Embryonic facial prominence (tissue), 1 donor: Measurements from ENCODE around the gene ARHGAP4.

Experiments
- DNase-seq: peaks from one replicate; pipeline ENCODE4 v3.0.0-alpha.2; 2016; ENCODE audit errors: extremely low spot score

ARHGAP4 gene

DNA sequence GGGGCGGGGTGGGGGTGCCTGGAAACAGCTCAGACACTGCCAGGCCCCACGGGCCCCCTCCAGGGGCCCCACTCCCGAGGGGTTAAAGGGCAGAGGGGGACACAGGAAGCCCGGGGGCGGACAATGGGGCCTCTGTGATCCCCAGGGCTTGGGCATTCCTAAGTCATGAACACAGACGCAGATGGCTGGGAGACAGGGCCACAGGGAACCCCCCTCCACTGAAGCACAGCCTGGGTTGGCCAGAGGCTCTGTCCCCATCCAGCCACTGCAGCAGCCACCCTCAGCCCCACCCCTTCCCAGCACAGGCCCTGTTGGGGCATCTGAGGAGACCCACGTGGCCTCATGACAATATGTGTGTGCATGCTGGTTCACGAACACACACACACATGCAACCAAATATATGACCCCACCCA is 44.0 kb downstream of the ARHGAP4 start:
- no peak for DNase-seq

DNA sequence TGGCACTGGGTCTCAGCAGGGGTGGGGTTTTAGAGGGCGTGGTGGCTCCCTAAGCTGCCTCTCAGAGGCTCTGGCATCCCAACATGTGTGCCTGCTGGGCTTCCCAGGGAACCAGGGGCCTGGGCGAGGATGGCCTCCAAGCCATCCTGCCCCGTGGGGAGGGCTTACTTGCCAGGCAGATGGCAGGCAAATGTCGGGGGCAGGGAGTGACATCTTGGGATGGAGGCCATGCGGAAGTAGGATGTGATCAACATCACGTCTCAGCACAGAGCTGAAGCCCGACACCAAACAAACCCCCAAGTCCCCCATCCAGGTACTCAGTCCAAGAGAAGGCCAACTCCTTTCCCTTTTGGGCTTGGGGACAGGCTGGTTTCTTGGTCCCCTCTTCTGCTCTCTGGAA is 44.8 kb downstream of the ARHGAP4 start:
- no peak for DNase-seq

DNA sequence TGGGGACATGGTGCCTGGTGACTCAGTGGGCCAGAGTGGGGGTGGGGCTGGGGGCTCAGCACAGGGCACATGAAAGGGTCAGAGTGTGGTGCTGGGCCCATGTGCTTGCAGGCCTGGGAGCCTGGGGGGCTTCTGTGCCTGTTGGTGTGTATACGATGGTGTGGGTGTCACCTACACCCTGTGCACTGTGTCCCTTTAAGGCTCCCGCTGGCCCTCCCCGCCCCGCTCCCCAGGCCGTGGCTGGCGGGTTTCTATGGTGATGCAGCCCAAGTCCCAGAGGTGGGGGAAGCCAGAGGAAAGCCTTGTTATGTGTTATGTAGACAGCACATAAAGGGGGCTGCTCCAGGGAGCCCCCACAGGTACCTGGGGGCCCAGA is 45.6 kb downstream of the ARHGAP4 start:
- DNase-seq, result no peak

DNA sequence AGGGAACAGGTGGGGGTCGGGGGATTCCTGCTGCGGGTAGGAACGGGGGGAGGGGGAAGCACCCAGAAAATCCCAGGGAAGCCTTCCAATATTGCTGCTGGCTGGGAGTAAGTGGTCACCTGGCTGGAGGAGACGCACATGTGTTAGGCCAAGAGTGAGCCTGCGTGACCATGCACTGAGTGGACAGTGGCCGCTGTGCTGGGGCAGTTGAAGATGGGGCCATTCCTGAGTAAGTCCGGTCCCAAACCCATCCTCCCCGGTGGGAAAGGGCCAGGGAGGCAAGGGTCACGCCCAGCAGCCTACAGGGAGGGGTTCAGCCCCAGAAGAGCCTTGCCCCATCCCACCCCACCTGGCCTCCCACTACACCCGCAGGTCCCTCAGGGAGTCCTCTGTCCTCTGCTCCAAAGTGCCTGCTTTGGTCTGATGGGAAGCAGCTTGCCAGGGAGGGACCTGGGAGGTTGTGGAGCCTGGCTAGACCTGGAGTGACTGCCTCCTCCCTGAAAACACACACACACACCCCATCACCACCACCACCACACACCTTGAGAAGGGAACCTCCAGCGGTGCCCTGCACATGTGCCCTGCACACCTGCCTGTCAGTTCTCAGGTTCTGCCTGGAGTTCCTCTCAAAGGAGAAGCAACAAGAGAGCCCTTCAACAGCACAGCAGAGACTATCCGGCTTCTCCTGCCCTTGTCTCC is 46.2 kb downstream of the ARHGAP4 start:
- no peak for DNase-seq

DNA sequence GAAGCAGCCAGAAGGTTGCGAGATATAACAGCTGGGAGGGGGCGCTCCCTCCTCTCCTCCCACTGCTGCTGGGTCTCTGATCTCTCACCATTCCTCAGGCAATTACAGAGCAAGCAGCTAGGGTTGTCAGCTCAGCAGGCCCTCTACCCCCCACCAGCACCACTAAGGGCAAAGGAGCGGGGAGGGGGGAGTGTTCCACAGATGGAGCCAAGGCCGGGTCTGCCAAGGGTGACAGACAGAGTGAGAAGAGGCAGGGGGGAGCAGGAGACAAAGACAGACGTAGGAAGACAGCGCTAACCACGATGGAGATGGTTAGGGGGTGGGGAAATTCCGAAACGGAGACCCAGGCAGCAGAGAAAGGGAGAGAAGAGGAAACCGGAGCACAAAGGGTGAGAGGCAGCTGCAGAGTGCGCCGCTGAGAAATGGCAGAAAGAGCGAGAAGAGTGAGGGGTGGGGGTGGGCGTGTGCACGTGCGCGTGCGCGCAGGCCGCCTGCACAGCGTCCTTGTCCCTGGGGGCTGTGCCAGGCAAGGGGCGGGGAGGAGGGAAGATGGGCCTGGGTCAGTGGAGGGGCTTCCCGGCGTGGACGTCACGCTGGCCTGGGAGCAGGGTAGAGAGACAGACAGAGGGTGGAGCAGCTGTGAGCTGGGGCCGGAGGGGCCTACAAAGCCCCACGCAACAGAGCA is 47.0 kb downstream of the ARHGAP4 start:
- DNase-seq, result no peak

DNA sequence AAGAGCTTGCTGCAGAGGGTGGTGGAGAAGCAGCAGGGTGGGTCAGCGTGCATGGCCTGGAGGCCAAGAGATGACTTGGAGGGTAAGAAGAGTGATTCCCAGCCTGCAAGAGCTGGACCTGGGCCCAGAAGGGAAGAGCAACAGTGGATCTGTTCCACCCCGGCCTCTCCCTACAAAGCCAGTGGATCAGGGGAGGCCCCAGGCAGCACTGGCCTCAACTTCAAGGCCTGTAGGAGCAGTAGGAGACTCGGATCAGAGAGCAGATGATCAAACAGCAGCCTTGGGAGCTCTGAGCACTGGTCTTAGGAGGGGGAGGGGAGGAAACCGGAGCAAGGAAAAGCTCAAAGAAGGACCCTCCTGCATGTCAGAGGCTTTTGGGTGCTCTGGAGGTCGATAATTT is 47.7 kb downstream of the ARHGAP4 start:
- no peak for DNase-seq

DNA sequence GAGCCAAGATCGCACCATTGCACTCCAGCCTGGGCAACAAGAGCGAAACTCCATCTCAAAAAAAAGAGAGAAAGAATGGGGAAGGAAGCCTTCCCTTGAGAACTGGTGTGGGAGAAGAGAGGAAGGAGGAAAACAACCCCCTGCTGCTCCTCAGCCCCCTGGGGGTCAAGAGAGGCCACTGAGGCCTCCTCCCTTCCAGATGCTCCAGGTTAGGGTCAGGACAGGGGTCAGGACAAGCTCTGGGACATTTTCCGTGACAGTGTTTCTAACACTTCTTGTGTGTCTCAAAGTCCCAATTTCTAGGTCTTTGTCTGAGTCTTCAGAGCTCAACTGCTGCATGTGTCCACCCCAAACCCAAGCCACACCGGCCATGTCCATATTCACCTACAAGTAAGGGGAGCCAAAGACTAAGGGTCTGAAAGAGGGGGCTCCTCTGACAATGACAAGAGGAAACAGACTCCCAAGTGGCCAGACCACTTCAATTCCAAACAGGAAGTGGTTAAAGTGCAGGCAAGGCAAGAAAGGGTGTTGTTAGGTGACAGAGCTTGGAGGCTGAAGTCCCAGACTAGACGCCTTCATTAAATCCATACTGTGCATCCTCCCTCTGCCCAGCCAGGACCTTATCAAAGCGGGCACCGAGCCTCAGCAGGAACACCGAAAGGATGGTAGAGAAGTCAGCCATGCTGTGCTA is 48.3 kb downstream of the ARHGAP4 start:
- no peak for DNase-seq

DNA sequence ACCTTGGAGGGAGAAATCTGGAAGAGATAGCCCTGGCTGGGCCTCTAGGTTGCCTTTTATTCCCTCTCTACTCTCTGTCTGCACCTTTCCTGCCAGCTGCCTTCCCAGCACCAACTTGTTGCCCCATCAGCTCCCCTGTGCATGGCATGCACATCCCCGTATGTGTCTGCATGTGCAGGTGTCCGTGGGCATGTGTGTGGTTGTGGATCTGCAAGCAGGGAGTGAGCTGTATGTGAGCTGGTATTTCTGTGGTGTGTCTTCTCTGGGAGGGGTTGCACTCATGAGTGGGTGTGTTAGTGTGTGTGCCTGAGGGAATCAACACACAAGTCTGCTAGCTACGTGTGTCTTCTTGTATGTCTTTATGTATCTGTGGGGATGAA is 50.0 kb downstream of the ARHGAP4 start:
- DNase-seq, result no peak

DNA sequence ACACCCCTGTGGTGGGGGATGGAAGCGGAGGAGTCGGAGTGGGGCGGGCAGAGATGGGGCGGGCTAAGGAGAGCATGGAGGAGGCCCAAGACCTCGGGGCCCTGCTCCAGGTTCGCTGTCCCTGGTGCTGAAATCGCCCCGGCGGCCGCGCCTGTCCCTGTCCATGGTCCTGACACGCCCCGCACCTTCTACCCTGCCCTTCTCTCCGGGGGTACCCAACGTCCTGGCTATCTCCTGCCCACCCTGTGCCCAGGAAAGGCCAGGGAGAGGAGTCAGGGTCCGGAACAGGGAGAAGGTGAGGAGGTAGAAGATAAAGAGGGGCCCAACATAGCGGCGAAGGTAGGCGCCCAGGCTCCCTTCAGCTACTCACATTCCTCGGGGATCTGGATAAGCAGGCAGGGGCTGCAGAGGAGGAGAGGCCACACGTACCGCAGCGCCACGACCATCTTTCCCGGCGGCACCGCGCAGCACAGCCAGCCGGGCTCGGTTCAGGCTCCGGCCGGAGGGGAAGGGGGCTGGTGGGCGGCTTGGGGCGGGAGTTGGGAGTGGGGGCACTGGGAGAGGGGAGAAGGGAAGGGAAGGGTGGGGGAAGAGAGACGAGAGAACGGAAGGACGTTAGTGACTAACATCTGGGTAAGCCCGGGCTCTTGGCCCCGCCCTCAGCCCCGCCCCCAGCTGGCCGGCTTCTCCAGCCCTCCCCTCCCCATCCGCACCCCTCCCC is 50.5 kb downstream of the ARHGAP4 start:
- DNase-seq, result no peak

DNA sequence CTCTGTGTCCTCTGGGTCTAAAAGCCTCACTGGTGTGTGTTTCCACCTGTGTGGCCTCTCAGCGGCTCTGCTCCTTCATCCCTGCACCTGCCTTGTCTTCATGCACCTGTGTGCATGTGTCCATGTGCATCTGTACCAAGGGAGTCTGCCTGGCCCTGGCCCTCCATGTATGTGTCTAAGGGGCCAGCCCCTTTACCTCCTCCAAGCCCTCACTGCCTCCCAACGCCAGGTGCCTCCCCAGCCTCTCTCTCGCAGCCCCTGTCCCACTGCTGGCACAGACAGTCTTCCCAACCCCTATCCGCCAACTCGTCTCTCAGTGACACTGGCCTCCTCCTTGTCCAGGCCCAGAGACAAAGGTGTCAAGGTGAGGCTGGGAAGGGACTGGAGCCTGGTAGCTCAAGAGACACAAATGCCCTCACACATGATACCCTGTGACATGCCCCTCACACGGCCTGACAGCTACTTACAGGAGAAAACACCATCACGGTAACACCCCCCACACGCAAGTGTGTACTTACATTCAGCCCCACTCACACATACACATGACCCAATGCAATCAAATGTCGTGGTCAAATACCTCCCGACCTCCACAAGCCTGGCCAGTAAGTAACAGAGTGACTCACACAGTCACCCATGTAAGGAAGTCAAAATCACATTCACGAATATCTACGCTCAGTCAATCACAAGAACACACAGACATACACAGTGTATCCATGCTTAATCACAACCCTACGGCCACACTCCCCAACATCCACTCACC is 51.5 kb downstream of the ARHGAP4 start:
- DNase-seq, result no peak

DNA sequence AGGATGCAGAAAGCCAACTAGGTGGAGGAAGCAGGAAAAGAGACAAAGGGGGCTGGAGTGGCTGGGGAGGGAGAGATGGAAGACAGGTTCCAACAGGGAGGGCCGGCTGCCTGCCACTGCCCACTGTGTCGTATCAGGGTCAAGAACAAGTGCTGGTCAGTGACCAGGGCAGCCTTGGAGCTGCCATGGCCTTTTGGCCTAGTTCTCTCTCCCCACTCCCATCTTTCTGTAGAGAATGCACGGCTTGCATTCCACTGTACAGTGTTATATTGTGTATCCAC is 52.0 kb downstream of the ARHGAP4 start:
- no peak for DNase-seq

DNA sequence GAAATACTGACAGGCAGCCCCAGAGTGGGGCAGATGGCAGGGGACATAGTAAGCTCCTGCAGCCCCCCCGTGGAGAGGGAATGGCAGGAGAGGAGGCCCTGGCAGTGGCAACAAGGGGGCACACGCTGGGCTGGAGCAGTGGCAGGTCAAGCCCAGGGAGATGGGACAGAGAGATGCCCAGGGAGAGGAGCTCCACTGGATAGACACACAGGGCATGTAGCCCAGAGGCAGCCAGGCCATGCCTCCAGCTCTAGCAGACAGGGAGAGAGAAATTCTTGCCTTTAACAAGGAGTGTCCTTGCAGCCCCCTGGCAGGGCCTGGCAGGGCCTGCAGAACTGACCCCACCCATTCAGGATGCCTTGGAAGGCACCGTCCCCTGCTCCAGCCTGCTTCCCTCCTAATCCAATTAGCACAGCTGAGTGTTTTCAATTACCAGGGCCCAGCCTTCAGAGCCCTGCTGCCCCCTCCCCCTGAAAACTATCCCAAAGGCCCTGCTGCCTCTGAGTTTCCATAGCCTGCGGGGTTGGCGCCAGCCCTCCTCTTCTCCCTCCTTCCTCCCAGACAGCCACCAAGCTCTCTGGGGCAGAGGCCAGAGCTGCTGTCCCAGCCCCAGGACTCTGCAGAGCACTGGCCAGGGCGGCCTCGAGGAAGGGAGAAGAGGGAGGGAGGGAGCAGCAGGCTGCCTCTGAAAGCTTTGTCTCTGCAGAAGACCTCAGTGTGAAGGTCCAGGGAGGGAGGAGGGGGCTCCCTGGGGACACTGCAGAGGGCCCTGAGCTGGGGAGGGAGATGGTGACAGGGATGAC is 52.6 kb downstream of the ARHGAP4 start:
- no peak for DNase-seq

DNA sequence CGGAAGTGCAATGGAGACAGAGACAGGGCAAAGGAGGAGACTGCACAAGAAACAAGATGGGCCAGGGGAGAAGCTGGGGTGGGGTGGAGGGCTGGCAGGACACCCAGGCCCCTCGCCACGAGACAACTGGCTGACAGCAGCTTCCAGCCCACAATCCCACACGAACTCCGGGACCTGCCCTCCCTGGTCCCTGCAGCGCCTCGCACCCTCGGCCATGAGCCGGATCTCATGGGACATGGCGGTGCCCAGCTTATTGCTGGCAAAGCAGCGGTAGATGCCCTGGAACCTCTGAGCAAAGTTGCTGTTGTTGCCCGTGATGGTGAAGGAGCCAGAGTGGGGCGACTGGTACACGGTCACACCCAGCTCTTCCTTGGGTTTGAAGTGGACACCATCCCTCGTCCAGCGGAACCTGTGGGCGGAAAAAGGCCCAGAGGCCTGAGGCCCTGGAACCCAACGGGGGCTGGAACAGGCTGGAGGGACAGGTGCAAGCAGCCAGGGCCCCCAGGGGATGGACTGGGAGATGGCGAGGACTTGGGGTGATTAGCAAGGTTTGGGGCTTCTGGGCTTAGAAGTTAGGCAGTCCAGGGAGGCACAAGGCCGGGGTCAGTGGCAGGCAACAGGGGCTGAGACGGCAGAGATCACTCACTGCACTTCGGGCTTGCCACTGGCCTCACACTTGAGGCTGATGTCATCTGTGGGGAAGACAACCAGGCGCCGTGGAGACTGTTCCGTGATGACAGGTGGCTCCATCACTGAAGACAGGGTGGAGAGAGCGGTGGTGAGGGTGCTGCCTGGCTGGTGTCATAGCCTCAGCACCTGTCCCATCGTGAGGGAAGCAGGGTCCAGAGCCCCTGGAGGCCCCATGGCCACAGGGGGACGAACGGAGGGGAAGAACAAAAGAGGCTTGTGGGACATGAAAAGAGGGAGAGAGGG is 53.9 kb downstream of the ARHGAP4 start:
- no peak for DNase-seq

DNA sequence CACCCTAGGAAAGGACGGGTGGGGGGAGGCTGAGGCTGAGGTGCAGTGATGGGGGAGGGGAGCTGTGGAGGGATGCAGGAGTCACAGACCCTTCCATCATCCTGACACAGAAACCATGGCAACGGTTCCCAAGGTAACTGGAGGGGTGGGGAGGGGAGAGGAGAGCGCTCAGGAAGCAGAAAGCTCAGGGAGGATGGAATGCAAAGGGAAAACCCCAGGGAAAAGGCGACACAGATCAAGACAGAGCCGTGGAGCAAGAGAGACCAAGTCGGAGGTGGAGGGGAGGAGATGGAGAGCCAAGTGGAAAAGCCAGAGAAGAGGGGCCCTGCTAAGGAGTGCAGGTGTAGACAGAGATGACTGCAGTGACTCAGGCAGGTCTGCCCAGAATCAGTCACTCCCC is 54.6 kb downstream of the ARHGAP4 start:
- DNase-seq, result no peak

DNA sequence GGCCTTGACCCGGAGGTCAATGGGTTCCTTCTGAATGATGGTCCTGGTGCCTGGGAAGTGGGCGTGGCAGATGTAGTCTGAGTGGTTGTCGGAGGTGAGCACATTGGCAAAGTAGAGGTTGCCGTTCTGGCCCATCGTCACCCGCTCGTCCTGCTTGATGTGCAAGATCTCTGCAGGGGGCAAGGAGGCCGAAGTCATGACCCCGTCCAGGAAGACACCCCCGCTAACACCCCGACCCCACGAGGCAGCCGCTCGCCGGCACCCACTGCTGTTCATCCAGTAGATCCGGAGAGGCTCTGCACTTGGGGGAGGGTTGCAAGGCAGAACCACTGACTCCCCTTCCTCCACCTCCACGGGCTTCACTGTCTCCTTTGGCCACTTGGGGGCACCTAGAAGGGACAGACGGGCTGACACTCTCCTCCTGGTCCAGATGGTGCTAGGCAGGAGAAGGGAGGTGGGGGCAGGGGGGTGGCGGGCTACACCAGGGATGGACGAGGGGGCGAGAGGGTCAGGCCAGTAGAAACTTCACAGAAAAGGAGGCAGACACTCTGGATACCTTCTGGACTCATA is 55.2 kb downstream of the ARHGAP4 start:
- DNase-seq, result no peak

DNA sequence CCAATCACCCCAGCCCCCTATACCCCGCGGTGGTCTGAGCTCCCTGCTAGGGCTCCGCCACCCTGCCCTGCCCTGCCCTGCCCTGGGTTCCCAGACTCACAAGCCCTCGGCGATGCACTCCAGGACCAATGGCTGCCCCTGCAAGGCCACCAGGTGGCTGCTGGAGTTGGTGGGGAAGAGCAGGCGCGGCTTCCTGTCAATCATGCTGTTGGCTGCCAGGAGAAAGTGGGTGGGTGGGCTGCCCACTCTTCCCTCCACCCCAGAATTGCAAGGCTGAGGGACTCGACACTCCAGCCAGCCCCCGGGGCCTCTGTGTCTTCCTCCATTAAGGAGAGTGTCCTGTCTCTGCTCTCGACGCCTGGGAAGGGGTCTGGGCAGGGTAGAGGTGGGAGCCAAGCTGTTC is 55.8 kb downstream of the ARHGAP4 start:
- DNase-seq, result no peak

DNA sequence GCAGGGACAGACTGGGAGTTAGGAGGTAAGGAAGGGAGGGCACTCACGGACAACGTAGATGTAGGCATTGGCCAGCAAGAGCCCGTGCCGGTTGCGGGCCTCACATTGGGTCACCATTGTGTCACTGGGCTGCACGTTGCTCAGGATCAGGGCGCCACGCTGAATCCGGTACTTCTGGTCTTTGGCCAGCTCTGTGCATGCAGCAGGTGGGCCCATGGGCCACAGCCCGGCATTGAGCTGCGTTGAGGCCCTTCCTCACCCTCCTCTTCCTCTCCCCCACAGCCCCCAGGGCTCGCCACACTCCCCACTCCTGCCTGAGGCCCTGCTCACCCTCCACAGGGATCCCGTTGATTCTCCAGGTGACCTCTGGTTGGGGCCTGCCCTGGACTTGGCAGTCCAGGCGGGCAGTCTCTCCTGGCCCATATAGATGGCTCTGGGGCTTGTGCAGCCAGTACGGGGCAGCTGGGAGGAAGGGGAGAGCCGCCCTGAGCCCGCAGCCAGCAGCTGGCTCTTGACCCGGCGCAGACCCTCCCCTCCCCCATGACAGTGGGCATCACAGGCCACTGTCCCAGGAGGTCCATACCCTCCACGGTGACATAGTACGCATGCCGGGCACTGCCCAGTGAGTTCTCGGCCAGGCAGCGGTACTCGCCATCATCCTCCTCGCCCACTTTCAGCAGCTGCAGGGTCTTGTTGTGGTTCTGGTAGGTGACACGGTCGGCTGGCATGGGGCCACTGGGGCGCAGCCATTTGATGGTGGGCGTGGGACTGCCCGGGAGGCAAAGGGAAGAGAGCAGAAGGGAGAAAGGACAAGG is 56.4 kb downstream of the ARHGAP4 start:
- DNase-seq, result no peak

DNA sequence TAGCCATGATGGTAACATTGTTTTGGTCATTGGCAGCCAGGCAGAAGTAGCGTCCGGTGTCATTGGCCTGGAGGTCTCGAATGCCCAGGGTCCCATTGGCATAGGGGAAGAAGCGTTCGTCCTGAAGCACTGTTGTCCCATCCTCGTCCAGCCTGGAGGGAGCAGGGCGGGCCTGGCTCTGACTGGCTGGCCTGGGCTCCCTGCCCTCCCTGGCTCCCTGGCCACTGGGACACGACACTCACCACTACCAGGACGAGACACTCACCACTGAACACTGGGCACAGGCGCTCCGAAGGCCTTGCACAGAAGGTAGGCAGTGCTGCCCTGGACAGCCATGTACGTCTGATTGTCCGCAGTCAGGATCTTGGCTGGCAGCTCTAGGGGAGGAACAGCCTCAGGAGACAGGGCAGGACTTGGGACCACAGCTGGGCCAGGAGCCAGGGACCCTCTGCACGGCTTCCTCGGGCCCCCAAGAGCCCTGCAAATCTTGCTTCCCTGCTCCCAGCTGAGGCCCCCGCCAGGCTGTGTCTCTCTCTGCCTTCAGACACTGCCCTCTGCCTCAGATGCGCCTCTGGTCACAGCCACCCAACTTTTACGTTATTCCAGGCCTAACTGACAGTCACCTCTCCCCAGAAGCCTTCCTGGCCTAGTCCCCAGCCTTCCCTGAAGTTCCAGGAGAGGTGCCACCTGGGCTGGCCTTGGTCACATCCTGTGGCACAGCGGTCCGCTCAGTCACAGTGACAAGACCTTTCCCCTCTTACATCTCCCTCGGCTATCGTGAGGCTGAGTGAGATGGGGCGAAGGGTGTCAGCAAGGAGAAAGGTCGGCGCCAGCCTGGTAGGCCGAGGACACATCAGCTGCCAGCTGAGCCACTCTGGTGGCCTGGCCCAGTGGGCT is 57.2 kb downstream of the ARHGAP4 start:
- no peak for DNase-seq
